GM12878 (cell line): ENCODE measurements around the gene NAA30. TPM values are rescaled to one million over a fixed set of nuclear protein-coding genes. Genes with fewer than 3 reads are reported as not detected.
A peak's percentile ranks its signal among the peaks of the same experiment; 100 is the strongest.
"Not testable (repeated sequence)": the region's sequence is repeated elsewhere in the genome, so short reads cannot be mapped to it uniquely, and the experiment has no call there.

Experiments
- ATAC-seq: fragments of 200-7000 bp; cut with Tn5 transposase; 3 replicates; pipeline ENCODE4 v1.9.1; 2020; ENCODE audit warnings: mild to moderate bottlenecking, moderate library complexity
- BruUV-seq: library from RNA; stranded (reverse); fragments of 400-500 nt; replicated peaks from 2 replicates; lab custom pipeline; 2021; lab: Mats Ljungman, UMichigan
- CTCF ChIA-PET: fragments of 300-600 bp; sonication (Branson Sonifier 250); formaldehyde crosslinking; extraction: SDS; loops from one replicate; lab custom pipeline; 2021; ENCODE audit warnings: inconsistent platforms; lab: Yijun Ruan, JAX
- POLR2A ChIA-PET: fragments of 350-600 bp; formaldehyde crosslinking; extraction: SDS; loops from one replicate; lab custom pipeline; 2021; ENCODE audit warnings: inconsistent platforms; lab: Charles Lee
- RAD21 ChIA-PET: fragments of 300-600 bp; sonication (Branson Sonifier 250); formaldehyde crosslinking; loops from one replicate; lab custom pipeline; 2023; ENCODE audit warnings: antibody characterized with exemption; ENCODE audit not compliant: unreplicated experiment; lab: Charles Lee
- SMC1A ChIA-PET: fragments of 300-600 bp; sonication (Branson Sonifier 250); formaldehyde crosslinking; loops from one replicate; lab custom pipeline; 2023; ENCODE audit not compliant: unreplicated experiment, uncharacterized antibody; lab: Charles Lee
- DNase-seq: peaks from one replicate; pipeline ENCODE4 v3.0.0-alpha.2; 2011; ENCODE audit warnings: low read depth, low spot score
- FAIRE-seq: peaks from 3 replicates; lab custom pipeline; 2011; peaks lifted over from hg19 to GRCh38; lab: Jason Lieb, UNC
- H2AFZ ChIP-seq: 2 replicates; pipeline ENCODE4 v1.6.0; 2011; ENCODE audit warnings: low read depth, low read length, control low read depth; ENCODE audit not compliant: control insufficient read depth
- H3K27ac ChIP-seq: 2 replicates; pipeline ENCODE4 v1.5.1; 2011; ENCODE audit warnings: control low read depth; ENCODE audit not compliant: control insufficient read depth, insufficient read depth
- H3K27me3 ChIP-seq, 2 experiments: replicated peaks in 1 of 2; 2 replicates each; pipeline versions ENCODE4 v1.6.0 to v1.6.1; 2011; ENCODE audit warnings: low read length in 1 of 2; ENCODE audit not compliant: control insufficient read depth in 2 of 2, insufficient read depth in 2 of 2
- H3K36me3 ChIP-seq, 2 experiments: 2 replicates each; pipeline ENCODE4 v1.5.1; 2011; ENCODE audit warnings: low read length in 1 of 2; ENCODE audit not compliant: control insufficient read depth in 2 of 2, insufficient read depth in 2 of 2
- H3K4me1 ChIP-seq: 2 replicates; pipeline ENCODE4 v1.6.1; 2011; ENCODE audit warnings: mild to moderate bottlenecking, low read length, moderate library complexity, mixed read lengths; ENCODE audit not compliant: control insufficient read depth, insufficient read depth
- H3K4me2 ChIP-seq: 2 replicates; pipeline ENCODE4 v1.6.0; 2011; ENCODE audit warnings: control low read depth; ENCODE audit not compliant: control insufficient read depth, insufficient read depth
- H3K4me3 ChIP-seq: fragments of 200-600 bp; sonication (generic); 2 replicates; pipeline ENCODE4 v1.5.1; 2016
- H3K79me2 ChIP-seq: 2 replicates; pipeline ENCODE4 v1.6.0; 2011; ENCODE audit warnings: low read length; ENCODE audit not compliant: control insufficient read depth, insufficient read depth
- H3K9ac ChIP-seq: 2 replicates; pipeline ENCODE4 v1.8.0; 2011; ENCODE audit warnings: low read length, control low read depth, mixed read lengths; ENCODE audit not compliant: control insufficient read depth, insufficient read depth
- H3K9me3 ChIP-seq: replicated peaks from 3 replicates; pipeline ENCODE4 v1.5.1; 2011; ENCODE audit warnings: mild to moderate bottlenecking, low read length; ENCODE audit not compliant: control insufficient read depth, insufficient read depth
- H4K20me1 ChIP-seq: 2 replicates; pipeline ENCODE4 v1.6.0; 2011; ENCODE audit not compliant: control insufficient read depth, insufficient read depth
- CREB1 ChIP-seq: IDR thresholded peaks from 2 replicates; pipeline ENCODE4 v1.6.1; 2012; ENCODE audit warnings: low read depth, mild to moderate bottlenecking, inconsistent platforms
- HDAC2 ChIP-seq: fragments of 200-600 bp; sonication (generic); IDR thresholded peaks from 2 replicates; pipeline ENCODE4 v1.6.1; 2017
- HDGF ChIP-seq: fragments of 450-650 bp; IDR thresholded peaks from 2 replicates; pipeline ENCODE4 v1.6.1; 2016; ENCODE audit warnings: antibody characterized with exemption
- HSF1 ChIP-seq: fragments of 150-350 bp; IDR thresholded peaks from 2 replicates; pipeline ENCODE4 v1.6.1; 2014; ENCODE audit warnings: mild to moderate bottlenecking, low read depth, low read length
- IKZF1 ChIP-seq: fragments of 450-650 bp; conservative IDR thresholded peaks from 2 replicates; pipeline ENCODE4 v1.6.1; 2017; ENCODE audit warnings: antibody characterized with exemption, mild to moderate bottlenecking
- IKZF2 ChIP-seq, 2 experiments: fragments of 450-650 bp; IDR thresholded peaks; 2 replicates each; pipeline ENCODE4 v1.6.1; 2017; ENCODE audit warnings: mild to moderate bottlenecking in 2 of 2, moderate library complexity in 2 of 2
- LARP7 ChIP-seq: fragments of 450-650 bp; IDR thresholded peaks from 2 replicates; pipeline ENCODE4 v1.6.1; 2017; ENCODE audit warnings: mild to moderate bottlenecking
- MEF2B ChIP-seq: fragments of 450-650 bp; IDR thresholded peaks from 2 replicates; pipeline ENCODE4 v1.6.1; 2018; ENCODE audit warnings: mild to moderate bottlenecking, moderate library complexity; ENCODE audit not compliant: partially characterized antibody, poor library complexity, severe bottlenecking
- MTA2 ChIP-seq: fragments of 450-650 bp; IDR thresholded peaks from 2 replicates; pipeline ENCODE4 v1.6.1; 2016; ENCODE audit warnings: low read depth, mild to moderate bottlenecking, moderate library complexity
- MXI1 ChIP-seq: fragments of 150-350 bp; IDR thresholded peaks from 2 replicates; pipeline ENCODE4 v1.6.1; 2011; ENCODE audit warnings: low read depth, mild to moderate bottlenecking, inconsistent platforms, low read length, improper control_type of control experiment
- NBN ChIP-seq: fragments of 450-650 bp; IDR thresholded peaks from 2 replicates; pipeline ENCODE4 v1.6.1; 2016
- NR2C1 ChIP-seq: fragments of 450-650 bp; IDR thresholded peaks from 2 replicates; pipeline ENCODE4 v1.6.1; 2017; ENCODE audit warnings: antibody characterized with exemption, mild to moderate bottlenecking, moderate library complexity
- NR2F1 ChIP-seq: fragments of 450-650 bp; conservative IDR thresholded peaks from 2 replicates; pipeline ENCODE4 v1.6.1; 2017; ENCODE audit warnings: mild to moderate bottlenecking
- POLR2A ChIP-seq: IDR thresholded peaks from 2 replicates; pipeline ENCODE4 v1.6.1; 2011; ENCODE audit warnings: low read depth, mild to moderate bottlenecking, low read length
- POLR2AphosphoS5 ChIP-seq: IDR thresholded peaks from 2 replicates; pipeline ENCODE4 v1.6.1; 2011; ENCODE audit warnings: mild to moderate bottlenecking, low read length, inconsistent platforms
- SMARCA5 ChIP-seq: fragments of 450-650 bp; IDR thresholded peaks from 2 replicates; pipeline ENCODE4 v1.6.1; 2017; ENCODE audit warnings: mild to moderate bottlenecking
- TARDBP ChIP-seq: IDR thresholded peaks from 2 replicates; pipeline ENCODE4 v1.6.1; 2016; ENCODE audit warnings: borderline replicate concordance
- WGBS: methylation state at CpG from one replicate; pipeline ENCODE4 v1.1.6; 2016; ENCODE audit warnings: low lambda C conversion rate; ENCODE audit not compliant: insufficient replicate concordance, insufficient coverage; ENCODE audit errors: missing lambda C conversion rate; 5-methylcytosine and 5-hydroxymethylcytosine counted together
- in situ Hi-C: fragments of 300-500 bp; cut with MboI; formaldehyde crosslinking; loops from 9 replicates; pipeline ENCODE4 v1.14.3; 2018; ENCODE audit warnings: mixed read lengths
- intact Hi-C: fragments of 100-400 bp; cut with micrococcal nuclease; formaldehyde crosslinking; loops from one replicate; pipeline ENCODE4 v1.14.2; 2022; ENCODE audit not compliant: unreplicated experiment
- polyA plus RNA-seq, 11 experiments: library from polyadenylated mRNA; depleted of rRNA in 4 of 11; unstranded in 6 of 11; stranded (reverse) in 5 of 11; fragments of >200 nt; fragmentation: Nextera tagmentation in 4 of 11; fragmentation: Illumina TruSeq in 1 of 11; extraction: Ambion mirVana in 4 of 11; extraction: Trizol in 1 of 11; gene quantifications; 1 replicate in 1 of 11; 2 replicates in 10 of 11; pipeline versions ENCODE4 v1.2.1 to v1.2.3, GENCODE V29; 2011 to 2016; ENCODE audit warnings: inconsistent platforms in 2 of 11, missing spikeins in 2 of 11, low read depth in 1 of 11
- total RNA-seq, 4 experiments: library from RNA; depleted of rRNA in 3 of 4; stranded (reverse); fragments of >200 nt in 3 of 4; fragmentation: Illumina TruSeq in 1 of 4; extraction: Trizol in 1 of 4; gene quantifications; 2 replicates each; pipeline versions ENCODE4 v1.2.1 to v1.2.3, GENCODE V29; 2013 to 2021
- TF ChIP-seq, protein P1 (sequence below): fragments of 450-650 bp; IDR thresholded peaks from 2 replicates; pipeline ENCODE4 v1.6.1; 2018; ENCODE audit warnings: borderline replicate concordance, mild to moderate bottlenecking; ENCODE audit not compliant: partially characterized antibody
- TF ChIP-seq, protein P2 (sequence below): fragments of 450-650 bp; IDR thresholded peaks from 2 replicates; pipeline ENCODE4 v1.6.1; 2017; ENCODE audit warnings: low read depth, mild to moderate bottlenecking, moderate library complexity

Gene NAA30
- total and polyA plus RNA-seq, 10 of the 15 experiments (the other 5 are each of a cell fraction or from before 2014, with no cell fraction given) = 4.5 to 15.6 (median 10.5) TPM

GRCh38 chr14:57390037-57390805, at the start of gene NAA30 (continued):
- peak; percentile 51 for TF ChIP-seq MXI1
- TF ChIP-seq LARP7 = peak; percentile 12; the same call in 1 of the 2 replicates
- TF ChIP-seq NR2F1 = 0 out of 2 replicates have a peak, but pooled peaks have one; percentile 12
- TF ChIP-seq, protein P1, sequence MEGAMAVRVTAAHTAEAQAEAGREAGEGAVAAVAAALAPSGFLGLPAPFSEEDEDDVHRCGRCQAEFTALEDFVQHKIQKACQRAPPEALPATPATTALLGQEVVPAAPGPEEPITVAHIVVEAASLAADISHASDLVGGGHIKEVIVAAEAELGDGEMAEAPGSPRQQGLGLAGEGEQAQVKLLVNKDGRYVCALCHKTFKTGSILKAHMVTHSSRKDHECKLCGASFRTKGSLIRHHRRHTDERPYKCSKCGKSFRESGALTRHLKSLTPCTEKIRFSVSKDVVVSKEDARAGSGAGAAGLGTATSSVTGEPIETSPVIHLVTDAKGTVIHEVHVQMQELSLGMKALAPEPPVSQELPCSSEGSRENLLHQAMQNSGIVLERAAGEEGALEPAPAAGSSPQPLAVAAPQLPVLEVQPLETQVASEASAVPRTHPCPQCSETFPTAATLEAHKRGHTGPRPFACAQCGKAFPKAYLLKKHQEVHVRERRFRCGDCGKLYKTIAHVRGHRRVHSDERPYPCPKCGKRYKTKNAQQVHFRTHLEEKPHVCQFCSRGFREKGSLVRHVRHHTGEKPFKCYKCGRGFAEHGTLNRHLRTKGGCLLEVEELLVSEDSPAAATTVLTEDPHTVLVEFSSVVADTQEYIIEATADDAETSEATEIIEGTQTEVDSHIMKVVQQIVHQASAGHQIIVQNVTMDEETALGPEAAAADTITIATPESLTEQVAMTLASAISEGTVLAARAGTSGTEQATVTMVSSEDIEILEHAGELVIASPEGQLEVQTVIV = peak; percentile 99
- peak; percentile 87 for TF ChIP-seq POLR2A
- TF ChIP-seq NR2C1 = 0 out of 2 replicates have a peak, but pooled peaks have one; percentile 36
- TF ChIP-seq IKZF1 = peak; percentile 40
- TF ChIP-seq IKZF2 (IDR thresholded peaks at IDR 0.05) = 0 out of 4 replicates have a peak, but pooled peaks of 1 of the 2 experiments have one; percentile 21
- TF ChIP-seq SMARCA5 = no peak; the same call in 1 of the 2 replicates
- TF ChIP-seq MTA2 = peak; percentile 28; the same call in 1 of the 2 replicates
- 0 out of 2 replicates have a peak, but pooled peaks have one; percentile 4 for TF ChIP-seq HSF1
- TF ChIP-seq POLR2AphosphoS5 = peak; percentile 63; the same call in 1 of the 2 replicates
- TF ChIP-seq NBN = peak; percentile 75
- TF ChIP-seq HDGF = peak; percentile 68
- TF ChIP-seq, protein P2, sequence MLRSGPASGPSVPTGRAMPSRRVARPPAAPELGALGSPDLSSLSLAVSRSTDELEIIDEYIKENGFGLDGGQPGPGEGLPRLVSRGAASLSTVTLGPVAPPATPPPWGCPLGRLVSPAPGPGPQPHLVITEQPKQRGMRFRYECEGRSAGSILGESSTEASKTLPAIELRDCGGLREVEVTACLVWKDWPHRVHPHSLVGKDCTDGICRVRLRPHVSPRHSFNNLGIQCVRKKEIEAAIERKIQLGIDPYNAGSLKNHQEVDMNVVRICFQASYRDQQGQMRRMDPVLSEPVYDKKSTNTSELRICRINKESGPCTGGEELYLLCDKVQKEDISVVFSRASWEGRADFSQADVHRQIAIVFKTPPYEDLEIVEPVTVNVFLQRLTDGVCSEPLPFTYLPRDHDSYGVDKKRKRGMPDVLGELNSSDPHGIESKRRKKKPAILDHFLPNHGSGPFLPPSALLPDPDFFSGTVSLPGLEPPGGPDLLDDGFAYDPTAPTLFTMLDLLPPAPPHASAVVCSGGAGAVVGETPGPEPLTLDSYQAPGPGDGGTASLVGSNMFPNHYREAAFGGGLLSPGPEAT = 0 out of 2 replicates have a peak, but pooled peaks have one; percentile 17
- peak; percentile 57 for TF ChIP-seq CREB1
- peak; percentile 88 for TF ChIP-seq MEF2B
- no peak for TF ChIP-seq HDAC2
- no peak for TF ChIP-seq TARDBP

GRCh38 chr14:57343545-57344297, 46.7 kb upstream of the NAA30 start:
- H2AFZ ChIP-seq, H3K4me1 ChIP-seq, CTCF ChIA-PET, RAD21 ChIA-PET, POLR2A ChIA-PET, H3K79me2 ChIP-seq, H3K36me3 ChIP-seq, BruUV-seq, H4K20me1 ChIP-seq, ATAC-seq, in situ Hi-C loops, H3K4me2 ChIP-seq, H3K9me3 ChIP-seq, intact Hi-C loops, H3K4me3 ChIP-seq, H3K27ac ChIP-seq, FAIRE-seq, H3K27me3 ChIP-seq, SMC1A ChIA-PET, DNase-seq, H3K9ac ChIP-seq: not testable (repeated sequence)
- WGBS = 67% methylated on average over 33 of the region's 34 CpGs
